Measurements from ENCODE around the gene FADS1. TPM values are rescaled to one million over a fixed set of nuclear protein-coding genes. Genes with fewer than 3 reads are reported as not detected.
A peak's percentile ranks its signal among the peaks of the same experiment; 100 is the strongest.

FADS1 gene
- total RNA-seq, 1 experiment from 2014 or later = 105 TPM

DNA sequence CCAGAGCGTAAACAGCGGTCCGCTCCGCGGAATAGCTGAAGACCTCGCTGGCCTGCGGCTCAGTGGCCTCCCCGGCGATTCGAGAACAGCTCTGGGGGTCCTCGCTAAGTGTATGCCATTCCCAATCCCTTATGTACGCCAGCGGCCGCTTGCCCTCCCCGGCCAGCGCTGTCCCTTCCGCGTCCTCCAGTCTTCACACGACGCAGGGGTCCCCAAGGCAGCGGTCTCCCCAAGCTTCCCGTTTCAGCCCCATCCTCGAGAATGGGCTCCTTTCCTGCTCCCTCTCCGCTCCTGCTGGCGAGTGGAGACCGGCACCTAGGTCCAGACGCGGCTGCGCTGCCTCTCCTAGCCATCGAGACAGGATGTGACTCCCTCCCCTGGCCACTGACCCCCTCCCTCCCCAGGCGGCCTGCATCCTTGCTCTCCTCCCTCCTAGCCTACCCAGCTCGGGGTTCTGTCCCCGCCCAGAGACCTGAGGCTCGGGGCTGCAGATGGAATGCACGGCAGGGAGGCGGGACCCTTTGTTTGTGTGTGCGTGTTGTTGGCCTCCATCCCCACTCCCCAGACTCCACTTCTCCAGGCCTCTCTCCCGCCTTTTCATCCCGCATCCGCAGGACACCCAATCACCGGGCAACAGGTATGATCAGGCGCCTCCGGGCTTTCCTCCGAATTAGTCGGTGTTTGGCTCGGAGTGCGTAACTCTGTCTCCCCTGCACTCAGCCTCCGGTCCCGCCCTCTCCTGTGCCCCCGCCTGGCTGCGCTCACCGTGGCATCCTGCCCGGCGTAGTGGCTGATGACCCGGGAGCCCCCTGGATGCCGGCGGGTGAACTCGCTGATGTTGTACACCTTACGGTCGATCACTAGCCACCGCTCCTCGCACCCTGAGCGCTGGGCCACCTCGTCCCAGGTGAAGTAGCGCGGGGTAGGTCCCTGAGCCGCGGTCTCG lies 740 bp downstream of the FADS1 start (continued):
- TF ChIP-seq, protein P1, sequence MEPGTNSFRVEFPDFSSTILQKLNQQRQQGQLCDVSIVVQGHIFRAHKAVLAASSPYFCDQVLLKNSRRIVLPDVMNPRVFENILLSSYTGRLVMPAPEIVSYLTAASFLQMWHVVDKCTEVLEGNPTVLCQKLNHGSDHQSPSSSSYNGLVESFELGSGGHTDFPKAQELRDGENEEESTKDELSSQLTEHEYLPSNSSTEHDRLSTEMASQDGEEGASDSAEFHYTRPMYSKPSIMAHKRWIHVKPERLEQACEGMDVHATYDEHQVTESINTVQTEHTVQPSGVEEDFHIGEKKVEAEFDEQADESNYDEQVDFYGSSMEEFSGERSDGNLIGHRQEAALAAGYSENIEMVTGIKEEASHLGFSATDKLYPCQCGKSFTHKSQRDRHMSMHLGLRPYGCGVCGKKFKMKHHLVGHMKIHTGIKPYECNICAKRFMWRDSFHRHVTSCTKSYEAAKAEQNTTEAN (CRISPR knock-in tag; IDR thresholded peaks at IDR 0.05) = no peak; the same call in 1 of the 2 replicates
- no peak for TF ChIP-seq ZNF423 (CRISPR knock-in tag; IDR thresholded peaks at IDR 0.05)
- TF ChIP-seq, protein P2, sequence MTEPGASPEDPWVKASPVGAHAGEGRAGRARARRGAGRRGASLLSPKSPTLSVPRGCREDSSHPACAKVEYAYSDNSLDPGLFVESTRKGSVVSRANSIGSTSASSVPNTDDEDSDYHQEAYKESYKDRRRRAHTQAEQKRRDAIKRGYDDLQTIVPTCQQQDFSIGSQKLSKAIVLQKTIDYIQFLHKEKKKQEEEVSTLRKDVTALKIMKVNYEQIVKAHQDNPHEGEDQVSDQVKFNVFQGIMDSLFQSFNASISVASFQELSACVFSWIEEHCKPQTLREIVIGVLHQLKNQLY (CRISPR knock-in tag; IDR thresholded peaks at IDR 0.05) = no peak; the same call in 1 of the 2 replicates
- TF ChIP-seq, protein P3, sequence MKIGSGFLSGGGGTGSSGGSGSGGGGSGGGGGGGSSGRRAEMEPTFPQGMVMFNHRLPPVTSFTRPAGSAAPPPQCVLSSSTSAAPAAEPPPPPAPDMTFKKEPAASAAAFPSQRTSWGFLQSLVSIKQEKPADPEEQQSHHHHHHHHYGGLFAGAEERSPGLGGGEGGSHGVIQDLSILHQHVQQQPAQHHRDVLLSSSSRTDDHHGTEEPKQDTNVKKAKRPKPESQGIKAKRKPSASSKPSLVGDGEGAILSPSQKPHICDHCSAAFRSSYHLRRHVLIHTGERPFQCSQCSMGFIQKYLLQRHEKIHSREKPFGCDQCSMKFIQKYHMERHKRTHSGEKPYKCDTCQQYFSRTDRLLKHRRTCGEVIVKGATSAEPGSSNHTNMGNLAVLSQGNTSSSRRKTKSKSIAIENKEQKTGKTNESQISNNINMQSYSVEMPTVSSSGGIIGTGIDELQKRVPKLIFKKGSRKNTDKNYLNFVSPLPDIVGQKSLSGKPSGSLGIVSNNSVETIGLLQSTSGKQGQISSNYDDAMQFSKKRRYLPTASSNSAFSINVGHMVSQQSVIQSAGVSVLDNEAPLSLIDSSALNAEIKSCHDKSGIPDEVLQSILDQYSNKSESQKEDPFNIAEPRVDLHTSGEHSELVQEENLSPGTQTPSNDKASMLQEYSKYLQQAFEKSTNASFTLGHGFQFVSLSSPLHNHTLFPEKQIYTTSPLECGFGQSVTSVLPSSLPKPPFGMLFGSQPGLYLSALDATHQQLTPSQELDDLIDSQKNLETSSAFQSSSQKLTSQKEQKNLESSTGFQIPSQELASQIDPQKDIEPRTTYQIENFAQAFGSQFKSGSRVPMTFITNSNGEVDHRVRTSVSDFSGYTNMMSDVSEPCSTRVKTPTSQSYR (CRISPR knock-in tag; IDR thresholded peaks at IDR 0.05) = 0 out of 2 replicates have a peak, but pooled peaks have one; percentile 45
- TF ChIP-seq, protein P4, sequence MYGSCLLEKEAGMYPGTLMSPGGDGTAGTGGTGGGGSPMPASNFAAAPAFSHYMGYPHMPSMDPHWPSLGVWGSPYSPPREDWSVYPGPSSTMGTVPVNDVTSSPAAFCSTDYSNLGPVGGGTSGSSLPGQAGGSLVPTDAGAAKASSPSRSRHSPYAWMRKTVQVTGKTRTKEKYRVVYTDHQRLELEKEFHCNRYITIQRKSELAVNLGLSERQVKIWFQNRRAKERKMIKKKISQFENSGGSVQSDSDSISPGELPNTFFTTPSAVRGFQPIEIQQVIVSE (CRISPR knock-in tag; IDR thresholded peaks at IDR 0.05; ENCODE audit: borderline replicate concordance) = no peak
- 0 out of 2 replicates have a peak, but pooled peaks have one; percentile 3 for TF ChIP-seq SMAD3 (CRISPR knock-in tag; IDR thresholded peaks at IDR 0.05; ENCODE audit: borderline replicate concordance)
- no peak for TF ChIP-seq ZNF138 (CRISPR knock-in tag; conservative IDR thresholded peaks at IDR 0.05)
- TF ChIP-seq TCF7 (CRISPR knock-in tag; IDR thresholded peaks at IDR 0.05; ENCODE audit: low read depth) = no peak
- TF ChIP-seq, protein P5, sequence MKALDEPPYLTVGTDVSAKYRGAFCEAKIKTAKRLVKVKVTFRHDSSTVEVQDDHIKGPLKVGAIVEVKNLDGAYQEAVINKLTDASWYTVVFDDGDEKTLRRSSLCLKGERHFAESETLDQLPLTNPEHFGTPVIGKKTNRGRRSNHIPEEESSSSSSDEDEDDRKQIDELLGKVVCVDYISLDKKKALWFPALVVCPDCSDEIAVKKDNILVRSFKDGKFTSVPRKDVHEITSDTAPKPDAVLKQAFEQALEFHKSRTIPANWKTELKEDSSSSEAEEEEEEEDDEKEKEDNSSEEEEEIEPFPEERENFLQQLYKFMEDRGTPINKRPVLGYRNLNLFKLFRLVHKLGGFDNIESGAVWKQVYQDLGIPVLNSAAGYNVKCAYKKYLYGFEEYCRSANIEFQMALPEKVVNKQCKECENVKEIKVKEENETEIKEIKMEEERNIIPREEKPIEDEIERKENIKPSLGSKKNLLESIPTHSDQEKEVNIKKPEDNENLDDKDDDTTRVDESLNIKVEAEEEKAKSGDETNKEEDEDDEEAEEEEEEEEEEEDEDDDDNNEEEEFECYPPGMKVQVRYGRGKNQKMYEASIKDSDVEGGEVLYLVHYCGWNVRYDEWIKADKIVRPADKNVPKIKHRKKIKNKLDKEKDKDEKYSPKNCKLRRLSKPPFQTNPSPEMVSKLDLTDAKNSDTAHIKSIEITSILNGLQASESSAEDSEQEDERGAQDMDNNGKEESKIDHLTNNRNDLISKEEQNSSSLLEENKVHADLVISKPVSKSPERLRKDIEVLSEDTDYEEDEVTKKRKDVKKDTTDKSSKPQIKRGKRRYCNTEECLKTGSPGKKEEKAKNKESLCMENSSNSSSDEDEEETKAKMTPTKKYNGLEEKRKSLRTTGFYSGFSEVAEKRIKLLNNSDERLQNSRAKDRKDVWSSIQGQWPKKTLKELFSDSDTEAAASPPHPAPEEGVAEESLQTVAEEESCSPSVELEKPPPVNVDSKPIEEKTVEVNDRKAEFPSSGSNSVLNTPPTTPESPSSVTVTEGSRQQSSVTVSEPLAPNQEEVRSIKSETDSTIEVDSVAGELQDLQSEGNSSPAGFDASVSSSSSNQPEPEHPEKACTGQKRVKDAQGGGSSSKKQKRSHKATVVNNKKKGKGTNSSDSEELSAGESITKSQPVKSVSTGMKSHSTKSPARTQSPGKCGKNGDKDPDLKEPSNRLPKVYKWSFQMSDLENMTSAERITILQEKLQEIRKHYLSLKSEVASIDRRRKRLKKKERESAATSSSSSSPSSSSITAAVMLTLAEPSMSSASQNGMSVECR (CRISPR knock-in tag; IDR thresholded peaks at IDR 0.05; ENCODE audit: borderline replicate concordance) = peak; percentile 48; the same call in 1 of the 2 replicates
- TF ChIP-seq MXD4 (CRISPR knock-in tag; IDR thresholded peaks at IDR 0.05; ENCODE audit: borderline replicate concordance) = no peak
- 0 out of 2 replicates have a peak, but pooled peaks have one; percentile 1 for TF ChIP-seq ZNF317 (CRISPR knock-in tag; IDR thresholded peaks at IDR 0.05; ENCODE audit: borderline replicate concordance, low read depth)
- TF ChIP-seq HMGA2 (CRISPR knock-in tag; IDR thresholded peaks at IDR 0.05) = no peak
- TF ChIP-seq ELF4 (CRISPR knock-in tag; IDR thresholded peaks at IDR 0.05; ENCODE audit: low read depth) = no peak
- TF ChIP-seq CBFB (CRISPR knock-in tag; IDR thresholded peaks at IDR 0.05; ENCODE audit: low read depth) = no peak
- TF ChIP-seq, protein P6, sequence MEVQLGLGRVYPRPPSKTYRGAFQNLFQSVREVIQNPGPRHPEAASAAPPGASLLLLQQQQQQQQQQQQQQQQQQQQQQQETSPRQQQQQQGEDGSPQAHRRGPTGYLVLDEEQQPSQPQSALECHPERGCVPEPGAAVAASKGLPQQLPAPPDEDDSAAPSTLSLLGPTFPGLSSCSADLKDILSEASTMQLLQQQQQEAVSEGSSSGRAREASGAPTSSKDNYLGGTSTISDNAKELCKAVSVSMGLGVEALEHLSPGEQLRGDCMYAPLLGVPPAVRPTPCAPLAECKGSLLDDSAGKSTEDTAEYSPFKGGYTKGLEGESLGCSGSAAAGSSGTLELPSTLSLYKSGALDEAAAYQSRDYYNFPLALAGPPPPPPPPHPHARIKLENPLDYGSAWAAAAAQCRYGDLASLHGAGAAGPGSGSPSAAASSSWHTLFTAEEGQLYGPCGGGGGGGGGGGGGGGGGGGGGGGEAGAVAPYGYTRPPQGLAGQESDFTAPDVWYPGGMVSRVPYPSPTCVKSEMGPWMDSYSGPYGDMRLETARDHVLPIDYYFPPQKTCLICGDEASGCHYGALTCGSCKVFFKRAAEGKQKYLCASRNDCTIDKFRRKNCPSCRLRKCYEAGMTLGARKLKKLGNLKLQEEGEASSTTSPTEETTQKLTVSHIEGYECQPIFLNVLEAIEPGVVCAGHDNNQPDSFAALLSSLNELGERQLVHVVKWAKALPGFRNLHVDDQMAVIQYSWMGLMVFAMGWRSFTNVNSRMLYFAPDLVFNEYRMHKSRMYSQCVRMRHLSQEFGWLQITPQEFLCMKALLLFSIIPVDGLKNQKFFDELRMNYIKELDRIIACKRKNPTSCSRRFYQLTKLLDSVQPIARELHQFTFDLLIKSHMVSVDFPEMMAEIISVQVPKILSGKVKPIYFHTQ (CRISPR knock-in tag; IDR thresholded peaks at IDR 0.05) = no peak
- peak; percentile 27; the same call in 1 of the 2 replicates for TF ChIP-seq JUN (CRISPR knock-in tag; IDR thresholded peaks at IDR 0.05)
- TF ChIP-seq ZNF121 (CRISPR knock-in tag; IDR thresholded peaks at IDR 0.05) = no peak
